ENCODE data around the gene MYL3.
A peak's percentile ranks its signal among the peaks of the same experiment; 100 is the strongest.
"Not testable (repeated sequence)": the region's sequence is repeated elsewhere in the genome, so short reads cannot be mapped to it uniquely, and the experiment has no call there.

MYL3 gene

GRCh38 chr3:46824211-46824970 is 38.9 kb downstream of the MYL3 start:
- DNase-seq (ENCODE audit: low spot score): no peak

- DNase-seq (ENCODE audit: low spot score): not testable (repeated sequence)
Measured at GRCh38 chr3:46823314-46823713, 39.9 kb downstream of the MYL3 start.

GRCh38 chr3:46821553-46821952 is 41.7 kb downstream of the MYL3 start:
- no peak for DNase-seq (ENCODE audit: low spot score)

- DNase-seq (ENCODE audit: low spot score): no peak
Measured at GRCh38 chr3:46820852-46821251, 42.4 kb downstream of the MYL3 start.

GRCh38 chr3:46812237-46812791 is 50.9 kb downstream of the MYL3 start:
- DNase-seq (ENCODE audit: low spot score): peak; percentile 75

GRCh38 chr3:46811615-46812236 is 51.5 kb downstream of the MYL3 start:
- no peak for DNase-seq (ENCODE audit: low spot score)

GRCh38 chr3:46808766-46809165 is 54.5 kb downstream of the MYL3 start:
- DNase-seq (ENCODE audit: low spot score): not testable (repeated sequence)
